Fibroblast of skin of left biceps (primary cell): Measurements from ENCODE around the gene IL1R2.
"Not testable (repeated sequence)": the region's sequence is repeated elsewhere in the genome, so short reads cannot be mapped to it uniquely, and the experiment has no call there.

Experiments
- DNase-seq, 2 experiments: peaks; one replicate each; pipeline ENCODE4 v3.0.0-alpha.2; 2013; ENCODE audit warnings: low read depth in 2 of 2

The IL1R2 gene

DNA sequence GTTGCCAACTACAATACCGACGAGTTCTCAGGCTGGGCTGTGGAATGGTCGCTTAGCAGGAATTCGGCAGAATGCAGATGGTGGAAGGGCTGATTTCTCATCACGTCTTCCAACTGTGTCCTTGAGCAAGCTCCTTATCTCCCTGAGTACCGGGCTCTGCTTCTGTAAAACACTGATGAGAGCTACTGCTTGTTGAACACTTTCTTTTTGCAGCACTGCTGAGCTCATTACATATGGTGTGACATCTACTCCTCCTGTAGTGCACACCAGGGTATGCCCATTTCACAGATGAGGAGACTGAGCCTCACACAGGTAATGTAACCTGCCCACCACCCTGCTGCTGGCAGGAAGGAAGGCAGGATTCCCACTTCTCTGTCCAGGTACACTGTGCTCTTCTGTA, 8.3 kb downstream of the IL1R2 start:
- no peak for DNase-seq

GRCh38 chr2:102000813-102001766, 9.3 kb downstream of the IL1R2 start:
- no peak for DNase-seq

- no peak for DNase-seq
Measured at GRCh38 chr2:102001767-102002142, 10.0 kb downstream of the IL1R2 start.

- DNase-seq: no peak
Measured at GRCh38 chr2:102002228-102002627, 10.5 kb downstream of the IL1R2 start.

DNA sequence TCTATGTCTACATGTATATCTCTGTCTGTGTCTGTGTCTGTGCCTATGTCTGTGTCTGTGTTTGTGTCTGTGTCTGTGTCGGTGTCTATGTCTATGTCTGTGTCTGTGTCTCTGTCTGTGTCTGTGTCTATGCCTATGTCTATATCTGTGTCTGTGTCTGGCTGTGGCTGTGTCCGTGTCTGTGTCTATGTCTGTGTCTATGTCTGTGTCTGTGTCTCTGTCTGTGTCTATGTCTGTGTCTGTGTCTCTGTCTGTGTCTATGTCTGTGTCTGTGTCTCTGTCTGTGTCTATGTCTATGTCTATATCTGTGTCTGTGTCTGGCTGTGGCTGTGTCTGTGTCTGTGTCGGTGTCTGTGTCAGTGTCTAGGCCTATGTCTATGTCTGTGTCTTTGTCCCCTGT, 11.1 kb downstream of the IL1R2 start:
- DNase-seq: not testable (repeated sequence)

DNA sequence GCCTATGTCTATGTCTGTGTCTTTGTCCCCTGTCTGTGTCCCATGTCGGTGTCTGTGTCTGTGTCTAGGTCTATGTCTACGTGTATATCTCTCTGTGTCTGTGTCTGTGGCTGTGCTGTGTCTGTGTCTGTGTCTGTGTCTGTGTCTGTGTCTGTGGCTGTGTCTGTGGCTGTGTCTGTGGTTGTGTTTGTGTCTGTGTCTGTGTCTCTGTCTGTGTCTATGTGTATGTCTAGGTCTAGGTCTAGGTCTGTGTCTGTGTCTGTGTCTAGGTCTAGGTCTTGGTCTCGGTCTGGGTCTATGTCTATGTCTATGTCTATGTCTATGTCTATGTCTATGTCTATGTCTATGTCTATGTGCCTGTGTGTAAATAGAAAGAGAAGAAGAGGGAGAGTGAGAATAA, 11.9 kb downstream of the IL1R2 start:
- no peak for DNase-seq

DNA sequence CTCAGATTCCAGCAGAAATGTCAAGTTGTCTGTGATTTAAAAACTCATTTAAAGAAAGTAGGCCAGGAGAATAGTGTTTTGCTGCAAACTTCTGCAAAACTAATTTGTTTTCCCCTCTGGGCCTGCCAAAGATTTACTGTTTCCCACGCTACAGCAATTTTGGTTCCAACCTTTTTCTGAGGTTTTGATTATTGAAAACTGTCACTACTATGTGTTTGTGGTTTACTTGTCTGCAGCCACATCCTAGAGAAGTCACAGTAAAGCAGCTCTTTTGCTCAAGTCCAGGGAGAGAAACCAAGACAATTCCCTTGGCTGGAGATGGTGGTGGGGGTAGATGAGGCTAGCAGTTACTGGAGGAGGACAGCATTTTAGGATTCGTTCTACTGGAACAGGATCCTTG, 12.8 kb downstream of the IL1R2 start:
- no peak for DNase-seq

- DNase-seq: no peak
Measured at GRCh38 chr2:102005449-102005848, 13.7 kb downstream of the IL1R2 start.

GRCh38 chr2:102005989-102006885, 14.5 kb downstream of the IL1R2 start:
- no peak for DNase-seq

- no peak for DNase-seq
Measured at GRCh38 chr2:102006886-102007278, 15.1 kb downstream of the IL1R2 start.

DNA sequence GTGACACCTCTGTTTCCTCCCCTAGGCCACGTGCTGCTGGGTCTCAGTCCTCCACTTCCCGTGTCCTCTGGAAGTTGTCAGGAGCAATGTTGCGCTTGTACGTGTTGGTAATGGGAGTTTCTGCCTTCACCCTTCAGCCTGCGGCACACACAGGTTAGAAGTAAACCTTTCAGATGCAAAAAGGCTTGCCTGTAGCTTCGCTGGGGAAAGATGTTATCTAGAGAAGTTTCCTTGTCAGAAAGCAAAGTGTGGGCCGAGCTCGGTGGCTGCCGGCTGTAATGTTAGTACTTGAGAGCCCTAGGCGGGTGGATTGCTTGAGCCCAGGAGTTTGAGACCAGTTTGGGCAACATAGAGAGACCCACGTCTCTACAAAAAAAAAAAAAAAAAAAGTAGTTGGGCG, 16.7 kb downstream of the IL1R2 start:
- DNase-seq: no peak

DNA sequence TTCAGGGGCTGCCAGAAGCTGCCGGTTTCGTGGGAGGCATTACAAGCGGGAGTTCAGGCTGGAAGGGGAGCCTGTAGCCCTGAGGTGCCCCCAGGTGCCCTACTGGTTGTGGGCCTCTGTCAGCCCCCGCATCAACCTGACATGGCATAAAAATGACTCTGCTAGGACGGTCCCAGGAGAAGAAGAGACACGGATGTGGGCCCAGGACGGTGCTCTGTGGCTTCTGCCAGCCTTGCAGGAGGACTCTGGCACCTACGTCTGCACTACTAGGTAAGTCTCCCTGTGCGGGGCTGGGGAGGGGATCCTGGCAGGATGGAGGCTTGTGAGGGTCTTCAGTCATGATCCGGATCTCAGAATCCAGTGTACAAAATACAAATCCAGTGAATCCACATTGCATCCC, 17.8 kb downstream of the IL1R2 start:
- no peak for DNase-seq

GRCh38 chr2:102010902-102011301, 19.1 kb downstream of the IL1R2 start:
- DNase-seq: no peak

- no peak for DNase-seq
Measured at GRCh38 chr2:102012061-102012614, 20.4 kb downstream of the IL1R2 start.

DNA sequence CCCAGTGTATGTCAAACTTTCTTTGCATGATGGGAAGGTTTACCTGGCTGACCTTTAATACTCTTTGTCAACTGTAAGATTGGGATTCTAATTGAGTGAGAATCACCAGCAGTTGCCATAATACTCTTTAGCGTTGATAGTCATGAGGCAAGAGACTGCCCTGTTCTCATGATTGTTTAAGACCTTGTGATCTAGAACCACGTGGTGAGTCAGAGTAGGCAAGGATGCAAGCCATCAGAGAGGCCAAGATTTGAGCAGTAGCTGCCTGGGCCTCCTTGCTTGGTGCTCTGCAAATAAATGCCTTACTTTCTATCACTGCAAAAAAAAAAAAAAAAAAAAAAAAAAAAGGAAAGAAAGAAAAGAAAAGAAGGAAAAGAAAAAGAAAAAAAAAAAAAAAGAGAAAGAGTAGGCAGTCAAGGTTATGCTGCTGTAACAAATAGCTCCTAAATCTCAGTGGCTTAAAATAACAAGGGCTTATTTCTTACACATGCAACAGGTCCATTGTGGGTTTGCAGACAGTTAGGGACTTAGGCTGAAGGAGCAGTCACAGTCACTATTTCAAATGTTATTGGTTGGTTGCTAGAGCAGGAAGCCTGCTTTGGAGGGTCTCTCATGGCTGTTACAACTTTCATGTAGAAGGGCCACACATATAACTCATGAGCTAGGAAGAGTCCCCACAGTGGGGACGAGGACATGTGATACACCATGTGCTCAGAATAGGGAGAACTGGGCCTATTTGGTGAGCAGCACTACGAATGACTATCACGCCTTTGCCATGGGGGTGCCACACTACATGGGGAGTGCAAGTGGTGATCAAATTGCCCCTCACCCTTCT, 21.7 kb downstream of the IL1R2 start:
- no peak for DNase-seq

GRCh38 chr2:102014041-102014345, 22.2 kb downstream of the IL1R2 start:
- no peak for DNase-seq

- no peak for DNase-seq
Measured at GRCh38 chr2:102015399-102015798, 23.6 kb downstream of the IL1R2 start.

DNA sequence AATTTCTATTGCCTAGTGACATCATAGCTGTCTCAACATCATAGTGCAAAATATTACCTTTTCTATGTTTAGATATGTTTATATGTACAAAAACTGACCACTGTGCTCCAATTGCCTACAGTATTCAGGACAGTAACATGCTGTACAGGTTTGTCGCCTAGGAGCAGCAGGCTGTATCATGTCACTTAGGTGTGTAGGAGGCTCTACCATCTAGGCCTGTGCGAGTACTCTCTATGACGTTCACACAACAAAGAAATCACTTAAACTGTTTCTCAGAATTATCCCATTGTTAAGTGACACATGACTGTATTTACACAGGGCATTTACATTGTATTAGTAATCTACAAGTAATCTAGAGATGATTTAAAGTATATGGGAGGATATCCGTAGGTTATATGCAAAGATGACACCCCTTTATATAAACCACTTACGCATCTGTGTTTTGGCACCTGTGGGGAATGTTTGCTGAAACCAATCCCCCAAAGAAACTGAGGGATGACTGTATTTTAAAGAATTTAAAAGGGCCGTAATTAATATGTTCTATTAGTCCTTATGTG, 24.7 kb downstream of the IL1R2 start:
- DNase-seq: no peak

DNA sequence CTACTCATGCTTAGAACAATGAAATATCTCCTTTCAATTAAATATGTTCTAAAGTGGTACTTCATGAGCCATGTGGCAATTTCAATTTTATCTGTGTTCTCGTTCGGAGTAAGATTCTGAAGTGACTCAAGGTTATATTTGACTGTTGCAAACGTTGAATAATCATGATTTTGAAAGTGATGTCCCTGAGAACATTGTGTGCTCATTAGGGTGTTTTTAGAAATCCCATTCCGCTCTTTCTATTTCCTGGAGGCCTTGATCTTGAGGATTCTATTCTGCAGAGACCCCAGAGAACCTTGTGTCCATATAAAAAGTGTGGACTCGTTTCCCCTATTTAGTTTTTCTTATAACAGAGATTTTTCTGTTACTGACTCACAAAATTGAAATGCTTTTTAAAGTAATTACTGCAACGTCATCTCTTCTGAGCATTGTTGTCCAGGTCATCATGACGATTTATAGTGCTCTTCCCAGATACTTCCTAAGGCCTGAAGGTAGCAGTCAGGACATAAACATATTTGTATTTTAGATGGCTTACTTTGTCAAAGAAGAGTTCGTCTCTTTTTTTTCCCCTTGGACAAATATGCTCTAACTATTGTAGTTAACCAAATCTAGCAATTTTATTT, 27.2 kb downstream of the IL1R2 start:
- DNase-seq: no peak

GRCh38 chr2:102020596-102021170, 28.9 kb downstream of the IL1R2 start:
- DNase-seq: peak; percentile 55 to 58

GRCh38 chr2:102021779-102022178, 30.0 kb downstream of the IL1R2 start:
- DNase-seq: no peak
